Right lobe of liver (tissue), 6 donors: ENCODE measurements around the gene FPGS. TPM values are rescaled to one million over a fixed set of nuclear protein-coding genes. Genes with fewer than 3 reads are reported as not detected.
A peak's percentile ranks its signal among the peaks of the same experiment; 100 is the strongest.
"Not testable (repeated sequence)": the region's sequence is repeated elsewhere in the genome, so short reads cannot be mapped to it uniquely, and the experiment has no call there.

Experiments used
- ATAC-seq, 4 donors: fragments of 200-7000 bp; cut with Tn5 transposase; one replicate each; pipeline ENCODE4 v1.9.1; 2020; ENCODE audit warnings: mild to moderate bottlenecking in 4 of 4, moderate library complexity in 4 of 4
- DNase-seq, 3 donors: peaks; one replicate each; pipeline ENCODE4 v3.0.0-alpha.2; 2020
- H3K27ac ChIP-seq, 3 donors: fragments of 200-600 bp; one replicate each; pipeline ENCODE4 v1.8.0; 2022
- H3K27me3 ChIP-seq, 2 donors: fragments of 200-600 bp; one replicate each; pipeline ENCODE4 v1.8.0; 2022
- H3K36me3 ChIP-seq, 4 donors: fragments of 200-600 bp; sonication (generic) in 1 of 4; one replicate each; pipeline versions ENCODE4 v1.5.1 to v1.8.0; 2017 to 2022; ENCODE audit warnings: control low read depth in 1 of 4
- H3K4me1 ChIP-seq, 4 donors: fragments of 200-600 bp; sonication (generic) in 1 of 4; one replicate each; pipeline versions ENCODE4 v1.5.1 to v1.8.0; 2017 to 2022; ENCODE audit warnings: control low read depth in 1 of 4
- H3K4me3 ChIP-seq, 3 donors: fragments of 200-600 bp; one replicate each; pipeline ENCODE4 v1.8.0; 2022
- H3K9me3 ChIP-seq, 4 donors: fragments of 200-600 bp; sonication (generic) in 1 of 4; one replicate each; pipeline versions ENCODE4 v1.5.1 to v1.8.0; 2017 to 2022; ENCODE audit warnings: control low read depth in 1 of 4
- POLR2A ChIP-seq: fragments of 450-650 bp; IDR thresholded peaks from one replicate; pipeline ENCODE4 v1.6.1; 2017; ENCODE audit warnings: antibody characterized with exemption, mild to moderate bottlenecking
- WGBS: methylation state at CpG from one replicate; pipeline ENCODE4 v1.1.6; 2018; ENCODE audit warnings: low coverage, low lambda C conversion rate; ENCODE audit not compliant: insufficient coverage; ENCODE audit errors: missing lambda C conversion rate; 5-methylcytosine and 5-hydroxymethylcytosine counted together
- intact Hi-C, 2 donors: fragments of 100-400 bp; cut with DNase I; formaldehyde crosslinking; loops; one replicate each; pipeline versions ENCODE4 v1.11.2 to v1.14.1; 2022
- total RNA-seq, 6 experiments: library from RNA; depleted of rRNA in 2 of 6; stranded (reverse); fragments of >200 nt in 2 of 6; fragmentation: NEBNext Ultra II Directional in 3 of 6; extraction: Animal tissue kit (Norgen Biotek cat#: 25700) in 3 of 6; gene quantifications; one replicate each; pipeline versions ENCODE4 v1.1.0 to v1.2.4, GENCODE V29; 2016 to 2023
- TF ChIP-seq, protein P1 (sequence below), 4 donors: fragments of 200-600 bp in 3 of 4; fragments of 450-650 bp in 1 of 4; IDR thresholded peaks; one replicate each; pipeline versions ENCODE4 v1.5.1 to v1.8.0; 2016 to 2022; ENCODE audit warnings: antibody characterized with exemption in 4 of 4, mild to moderate bottlenecking in 2 of 4
- donor health status: DM: no; HTN: yes; CAD: no.
- donor health status: DM: no; HTN: no; CAD: no.
- donor health status: DM: no; HTN: no; CAD: no.
- donor health status: DM: no; HTN: yes; CAD: no.
- donor health status: DM: no; HTN: yes; CAD: no.

Gene FPGS
- total RNA-seq, 6 experiments from 2014 or later, result 44.3 to 68.5 (median 56.9) TPM

DNA sequence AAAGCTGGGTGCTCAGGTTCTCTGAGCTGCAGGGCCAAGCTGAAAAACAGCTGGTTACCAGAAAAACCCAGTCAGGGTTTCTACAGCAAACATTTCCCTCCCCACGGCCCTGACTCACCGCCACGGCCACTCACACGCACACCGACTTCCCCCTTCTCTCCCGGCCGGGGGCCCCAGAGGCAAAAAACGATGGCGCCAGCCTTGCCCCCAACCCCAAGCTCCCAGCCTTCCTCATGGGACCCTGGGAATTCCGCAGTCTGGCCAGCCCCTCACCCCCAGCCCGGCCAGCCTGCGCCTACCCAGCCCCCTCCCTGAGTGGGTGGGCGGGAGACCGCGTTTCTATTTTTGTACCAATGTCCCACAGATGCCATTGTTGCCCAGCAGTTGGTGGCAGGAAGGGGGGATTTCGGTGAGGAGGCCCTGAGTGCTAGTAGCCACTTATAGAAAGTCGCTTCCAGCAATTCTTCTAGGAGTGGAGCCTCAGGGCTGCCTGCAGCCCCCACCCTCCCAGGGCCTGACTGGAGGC is 33.4 kb downstream of the FPGS start:
- Histone ChIP-seq H3K9me3 (no peaks in the 10 kb centered on the region), H3K27ac (peak overlapping the region in 2 of 3 donors; percentile 43 to 61), H3K4me1 (peaks cover 0 to 36% (median 19%) of the 10 kb centered on the region in 4 donors), H3K4me3 (no peak overlapping the region), H3K27me3 (no peaks in the 10 kb centered on the region), H3K36me3 (no peaks in the 10 kb centered on the region)
- ATAC-seq (no peak), DNase-seq (no peak)
- no peak for TF ChIP-seq POLR2A
- TF ChIP-seq, protein P1, sequence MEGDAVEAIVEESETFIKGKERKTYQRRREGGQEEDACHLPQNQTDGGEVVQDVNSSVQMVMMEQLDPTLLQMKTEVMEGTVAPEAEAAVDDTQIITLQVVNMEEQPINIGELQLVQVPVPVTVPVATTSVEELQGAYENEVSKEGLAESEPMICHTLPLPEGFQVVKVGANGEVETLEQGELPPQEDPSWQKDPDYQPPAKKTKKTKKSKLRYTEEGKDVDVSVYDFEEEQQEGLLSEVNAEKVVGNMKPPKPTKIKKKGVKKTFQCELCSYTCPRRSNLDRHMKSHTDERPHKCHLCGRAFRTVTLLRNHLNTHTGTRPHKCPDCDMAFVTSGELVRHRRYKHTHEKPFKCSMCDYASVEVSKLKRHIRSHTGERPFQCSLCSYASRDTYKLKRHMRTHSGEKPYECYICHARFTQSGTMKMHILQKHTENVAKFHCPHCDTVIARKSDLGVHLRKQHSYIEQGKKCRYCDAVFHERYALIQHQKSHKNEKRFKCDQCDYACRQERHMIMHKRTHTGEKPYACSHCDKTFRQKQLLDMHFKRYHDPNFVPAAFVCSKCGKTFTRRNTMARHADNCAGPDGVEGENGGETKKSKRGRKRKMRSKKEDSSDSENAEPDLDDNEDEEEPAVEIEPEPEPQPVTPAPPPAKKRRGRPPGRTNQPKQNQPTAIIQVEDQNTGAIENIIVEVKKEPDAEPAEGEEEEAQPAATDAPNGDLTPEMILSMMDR (IDR thresholded peaks at IDR 0.05), result no peak
- 44% methylated on average over 6 of the region's 17 CpGs for WGBS
- intact Hi-C loops, result no loop called here

DNA sequence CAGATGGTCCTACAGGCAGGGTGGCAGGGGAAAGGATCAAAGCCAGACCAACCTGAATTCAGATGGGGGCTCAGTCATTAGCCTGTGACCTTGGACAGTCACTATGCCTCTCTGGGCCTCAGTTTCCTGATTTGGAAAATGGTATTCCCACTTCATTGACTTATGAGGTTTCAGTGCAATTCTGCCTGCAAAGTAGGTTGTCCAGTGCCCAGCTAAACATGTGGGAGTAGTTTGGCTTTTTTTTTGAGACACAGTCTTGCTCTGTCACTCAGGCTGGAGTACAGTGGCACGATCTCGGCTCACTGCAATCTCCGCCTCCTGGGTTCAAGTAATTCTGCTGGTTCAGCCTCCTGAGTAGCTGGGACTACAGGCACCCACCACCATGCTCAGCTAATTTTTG is 33.9 kb downstream of the FPGS start:
- H3K27me3 ChIP-seq, H3K9me3 ChIP-seq, intact Hi-C loops, H3K4me3 ChIP-seq, ATAC-seq, H3K36me3 ChIP-seq, DNase-seq: not testable (repeated sequence)
- peaks cover 0 to 36% (median 21%) of the 10 kb centered on the region in 4 donors for H3K4me1 ChIP-seq
- 85% methylated on average over 3 of the region's 3 CpGs for WGBS
- H3K27ac ChIP-seq, result peak overlapping the region in 1 of 3 donors; percentile 61

DNA sequence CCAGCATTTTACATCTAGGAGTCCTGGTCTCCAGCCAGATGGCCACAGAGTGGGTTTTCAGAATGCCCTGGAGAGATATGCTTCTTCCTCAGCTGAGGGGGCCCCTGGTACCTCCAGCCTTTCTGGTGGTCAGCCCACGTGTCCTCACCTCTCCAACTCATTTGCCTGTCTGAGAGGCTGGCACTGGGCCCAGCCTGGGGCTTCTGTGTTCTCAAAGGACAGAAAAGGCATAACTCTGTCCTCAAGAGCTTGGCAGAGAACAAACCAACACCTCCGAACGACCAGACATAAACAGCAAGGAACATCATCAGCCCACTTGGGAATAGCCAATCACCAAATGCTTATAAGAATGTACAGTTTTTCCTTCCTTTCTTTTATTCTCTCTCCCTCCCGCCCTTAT is 34.7 kb downstream of the FPGS start:
- DNase-seq (no peak), ATAC-seq (no peak)
- no peaks in the 10 kb centered on the region for H3K27me3 ChIP-seq
- 75% methylated on average over 2 of the region's 4 CpGs for WGBS
- H3K4me3 ChIP-seq, result no peak overlapping the region
- H3K36me3 ChIP-seq, result no peaks in the 10 kb centered on the region
- TF ChIP-seq POLR2A, result no peak
- TF ChIP-seq, protein P1 (IDR thresholded peaks at IDR 0.05), result no peak
- peaks cover 0 to 35% (median 20%) of the 10 kb centered on the region in 4 donors for H3K4me1 ChIP-seq
- intact Hi-C loops, result no loop called here
- H3K9me3 ChIP-seq, result no peaks in the 10 kb centered on the region
- H3K27ac ChIP-seq, result peak overlapping the region in 1 of 3 donors; percentile 92

DNA sequence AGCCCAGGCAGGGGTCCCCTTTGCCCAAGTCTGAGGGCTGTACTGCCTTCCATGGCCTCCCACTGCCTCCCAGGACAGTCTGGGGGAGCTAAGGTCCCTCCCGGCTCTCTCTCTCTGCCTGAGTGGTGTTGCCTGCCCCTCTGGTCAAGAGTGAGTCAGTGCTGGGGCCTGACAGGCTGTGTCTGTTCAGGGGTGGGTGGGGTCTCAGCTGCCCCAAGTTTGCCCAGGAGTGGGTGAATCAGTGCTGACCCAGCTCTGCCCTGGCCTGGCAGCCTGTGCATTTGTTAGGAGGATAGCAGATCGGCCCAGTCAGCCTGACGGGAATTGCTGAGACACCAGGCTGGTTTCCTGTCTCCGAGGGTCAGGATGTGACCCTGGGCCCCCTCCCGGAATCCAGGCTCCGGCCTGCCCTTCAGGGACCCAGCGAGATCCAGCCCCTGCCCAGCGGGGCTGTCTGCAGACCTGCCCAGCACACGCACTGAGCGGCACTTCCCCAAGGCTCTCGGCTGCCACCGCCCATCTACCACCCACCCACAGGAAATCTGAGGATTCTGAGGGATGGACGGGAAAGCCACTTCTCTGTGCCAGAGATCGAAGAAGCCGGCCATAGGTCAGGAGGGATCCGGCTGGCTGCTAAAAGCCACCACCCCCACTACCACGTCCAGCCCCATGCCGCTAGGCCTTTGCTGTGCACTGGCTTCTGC is 35.8 kb downstream of the FPGS start:
- WGBS, result no CpG with 5 or more reads among the region's 18 CpGs
- peak; percentile 86 to 92 (median 88) for ATAC-seq
- peak; percentile 74 to 94 (median 80) for DNase-seq
- H3K36me3 ChIP-seq, result no peaks in the 10 kb centered on the region
- no peaks in the 10 kb centered on the region for H3K9me3 ChIP-seq
- H3K4me1 ChIP-seq, result peaks cover 0 to 30% (median 18%) of the 10 kb centered on the region in 4 donors
- no peaks in the 10 kb centered on the region for H3K27me3 ChIP-seq
- TF ChIP-seq, protein P1 (IDR thresholded peaks at IDR 0.05), result no peak
- TF ChIP-seq POLR2A, result peak; percentile 85
- peak overlapping the region; percentile 66 to 92 (median 76) for H3K27ac ChIP-seq
- intact Hi-C loops, result no loop called here
- peak overlapping the region in 2 of 3 donors; percentile 12 to 14 for H3K4me3 ChIP-seq

DNA sequence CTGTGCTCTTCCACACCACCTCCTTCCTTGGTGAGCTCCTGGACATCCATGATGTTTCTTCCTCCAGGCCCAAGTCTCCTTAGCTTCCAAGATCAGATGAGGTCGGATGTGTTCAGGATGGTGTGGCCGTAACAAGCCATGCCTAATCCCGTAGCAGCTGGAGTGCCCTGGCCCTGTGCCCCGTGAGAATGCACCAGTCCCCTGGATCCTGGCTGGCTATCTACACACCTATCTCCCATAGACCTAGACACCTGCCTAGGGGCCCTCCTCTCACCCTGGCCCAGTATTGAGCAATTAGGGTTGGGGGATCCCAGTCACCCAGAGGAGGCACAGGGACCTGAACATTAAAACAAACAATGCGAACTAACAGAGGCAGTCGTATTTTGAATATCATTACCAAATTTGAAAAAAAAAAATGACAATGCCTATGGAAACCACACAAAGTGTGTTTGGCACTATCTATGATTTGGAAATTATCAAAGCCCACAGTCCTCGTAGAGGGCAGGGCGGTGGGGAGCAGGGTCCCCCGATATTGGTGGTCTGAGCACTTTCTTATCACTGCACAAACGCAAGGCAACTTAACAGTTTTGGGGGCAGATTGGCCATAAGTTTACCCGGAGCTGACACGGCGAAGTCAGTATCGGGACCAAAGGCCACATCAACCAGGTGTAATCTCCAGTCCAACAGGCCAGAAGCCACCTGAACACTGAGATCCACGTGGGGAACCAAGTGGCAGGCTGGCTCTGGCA is 38.6 kb downstream of the FPGS start:
- no peak for ATAC-seq
- no peaks in the 10 kb centered on the region for H3K27me3 ChIP-seq
- H3K9me3 ChIP-seq, result no peaks in the 10 kb centered on the region
- intact Hi-C loops, result no loop called here
- no peak overlapping the region for H3K27ac ChIP-seq
- 51% methylated on average over 14 of the region's 15 CpGs for WGBS
- H3K36me3 ChIP-seq, result no peaks in the 10 kb centered on the region
- TF ChIP-seq, protein P1 (IDR thresholded peaks at IDR 0.05), result no peak
- TF ChIP-seq POLR2A, result no peak
- peaks cover 0 to 30% (median 16%) of the 10 kb centered on the region in 4 donors for H3K4me1 ChIP-seq
- no peak overlapping the region for H3K4me3 ChIP-seq
- DNase-seq, result no peak
